Measurements from ENCODE around the gene CXorf49.

Gene CXorf49

DNA sequence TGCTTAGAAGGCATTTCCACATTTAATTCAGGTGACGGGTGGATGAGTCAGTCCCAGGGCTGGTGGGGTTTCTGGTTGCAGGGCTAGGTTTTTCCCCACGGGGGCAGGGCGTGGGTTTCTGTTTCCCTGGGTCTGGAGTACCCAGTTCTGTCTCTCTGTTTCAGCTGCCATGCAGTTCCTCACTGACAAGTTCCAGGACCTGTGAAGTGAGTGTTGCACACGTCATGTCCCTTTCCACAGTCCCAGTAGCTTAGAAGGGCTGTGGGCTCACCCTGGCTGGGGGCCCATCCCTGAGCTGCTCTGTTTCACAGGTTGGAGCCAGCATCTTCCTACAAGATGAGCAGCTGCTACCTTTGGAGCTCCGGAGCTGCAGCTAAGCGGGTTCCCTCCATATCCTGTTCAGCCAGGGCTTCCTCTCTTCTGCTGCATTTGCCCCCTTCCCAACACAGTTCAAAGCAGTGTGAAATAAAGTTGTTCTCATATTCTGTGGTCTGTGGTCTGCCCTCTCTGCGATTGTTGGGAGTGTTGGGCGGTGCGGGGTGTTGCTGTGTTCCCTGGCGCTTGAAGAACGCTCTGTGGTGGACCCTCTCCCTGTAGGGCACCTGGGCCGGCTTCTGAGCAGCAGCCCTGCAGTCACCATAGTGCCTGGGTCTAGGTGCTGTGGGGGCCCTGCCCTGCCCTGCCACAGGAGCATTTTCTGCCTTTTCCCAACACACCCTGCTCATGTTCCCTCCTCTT lies 46.9 kb downstream of the CXorf49 start:
- peak; percentile 81 for DNase-seq

GRCh38 chrX:71669947-71670346 lies 48.1 kb downstream of the CXorf49 start:
- DNase-seq = peak; percentile 46

GRCh38 chrX:71669492-71669891 lies 48.6 kb downstream of the CXorf49 start:
- DNase-seq = no peak

- DNase-seq = no peak
Measured at GRCh38 chrX:71668248-71668595, 49.9 kb downstream of the CXorf49 start.

- no peak for DNase-seq
Measured at GRCh38 chrX:71667328-71668247, 50.5 kb downstream of the CXorf49 start, which contains the start of gene LOC101059915. Gene LOC101059915, plus strand, starts transcription at chrX:71667546.

DNA sequence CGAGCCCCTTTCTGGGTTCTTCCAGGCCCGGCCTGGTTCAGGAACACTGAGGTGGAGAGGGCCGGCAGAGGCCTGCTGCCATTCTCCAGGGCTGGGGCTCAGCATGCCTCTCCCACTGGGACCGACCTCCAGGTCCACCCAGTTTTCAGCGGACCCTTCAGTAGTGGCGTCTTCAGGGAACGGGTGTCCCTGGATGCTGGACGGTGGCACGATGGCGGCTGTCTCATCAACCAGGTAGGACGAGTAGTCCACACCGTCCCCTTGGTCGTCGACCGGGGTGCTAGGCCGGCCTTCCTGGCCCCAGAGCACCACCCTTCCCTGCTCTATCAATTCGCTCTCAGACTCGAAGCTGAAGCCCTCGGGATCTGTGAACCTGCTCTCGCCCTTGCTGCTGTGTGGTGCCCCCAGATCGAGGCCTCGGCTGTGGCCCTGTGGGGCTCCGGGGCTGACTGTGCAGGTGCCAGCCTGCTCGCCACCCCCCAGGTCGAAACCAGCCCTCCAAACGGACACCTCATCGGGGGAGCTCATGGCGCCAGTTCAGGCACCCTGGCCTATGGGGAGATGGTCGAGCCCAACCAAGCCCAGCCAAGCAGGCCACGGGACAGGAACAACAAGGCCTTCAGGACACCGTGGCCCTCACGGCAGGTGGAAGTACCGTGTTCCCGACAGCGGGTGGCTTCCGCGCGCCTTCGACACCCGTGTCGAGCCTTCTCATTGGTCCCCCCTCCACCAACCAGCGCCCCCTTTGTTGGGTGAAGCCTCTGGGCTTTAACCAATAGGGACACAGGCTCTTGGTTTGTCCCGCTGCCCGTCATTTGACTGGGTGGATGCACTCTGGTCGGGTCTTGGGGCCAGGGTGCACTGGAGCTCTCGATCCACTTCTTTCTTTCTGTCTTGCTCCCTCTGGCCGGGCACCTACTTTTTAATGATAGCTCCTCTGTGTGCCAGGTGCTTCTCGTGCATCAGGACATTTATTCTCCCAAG lies 51.6 kb downstream of the CXorf49 start:
- DNase-seq = no peak

- no peak for DNase-seq
Measured at GRCh38 chrX:71665747-71666146, 52.3 kb downstream of the CXorf49 start.

DNA sequence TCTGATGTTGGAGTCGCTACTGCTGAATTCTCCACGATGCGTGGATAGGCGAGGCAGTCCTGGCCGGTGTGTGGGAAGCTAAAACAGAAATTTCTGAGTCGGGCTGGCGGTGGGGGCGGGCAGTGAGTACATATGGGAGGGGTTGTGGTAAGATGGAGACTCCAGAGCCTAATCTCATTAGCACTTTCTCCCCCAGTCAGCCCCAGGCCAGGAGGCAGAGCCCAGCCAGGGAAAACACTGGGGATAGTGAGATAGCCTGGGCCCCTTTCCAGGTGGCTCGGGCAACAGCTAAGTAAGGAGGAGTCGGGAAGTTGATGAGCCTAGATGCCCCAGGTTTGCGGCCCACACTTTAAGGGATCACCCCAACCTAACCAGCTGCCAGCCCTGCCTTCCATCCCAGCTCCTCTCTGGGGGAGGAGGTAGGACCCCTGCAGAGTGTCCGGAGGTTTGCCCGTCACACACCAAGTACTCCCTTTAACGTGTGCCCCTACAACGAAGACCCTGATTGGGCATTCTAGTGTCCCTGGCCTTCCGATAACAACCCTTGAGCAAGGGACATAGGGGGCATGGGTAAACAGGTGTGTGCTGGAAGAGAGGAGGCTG lies 53.1 kb downstream of the CXorf49 start:
- no peak for DNase-seq

Measured in stimulated activated CD4-positive, alpha-beta T cell treated with anti-CD3 and anti-CD28 coated beads, Interleukin-15, amount 100 ng/mL, for 24 hours (primary cell).